Measurements from ENCODE around the gene SOWAHA.

GRCh38 chr5:132859889-132860437, 46.9 kb downstream of the SOWAHA start:
- no peak for TF ChIP-seq CTCF (IDR thresholded peaks at IDR 0.05)
- TF ChIP-seq EZH2phosphoT487 (IDR thresholded peaks at IDR 0.05) = no peak
